ENCODE measurements around the gene ZNF69. TPM values are rescaled to one million over a fixed set of nuclear protein-coding genes. Genes with fewer than 3 reads are reported as not detected.

Gene ZNF69
- total and polyA plus RNA-seq, 2 of the 13 experiments (the other 11 are each of a cell fraction or from before 2014, with no cell fraction given) = 9.6 to 21.0 TPM

GRCh38 chr19:11881151-11881800 is 6.3 kb upstream of the ZNF69 start:
- DNase-seq (ENCODE audit: low spot score) (peak; percentile 49), ATAC-seq (peak; percentile 81), FAIRE-seq (peak; percentile 89)
- Histone ChIP-seq H3K9ac (ENCODE audit: insufficient read depth, low read depth, low read length) (no peak overlapping the region), H3K4me1 (ENCODE audit: insufficient read depth, low read length) (peaks cover 9% of the 10 kb centered on the region; the same call in 1 of the 2 replicates), H3K27ac (ENCODE audit: extremely low read length, insufficient read depth, low read length) (no peak overlapping the region), H3K79me2 (ENCODE audit: insufficient read depth, low read length) (no peaks in the 10 kb centered on the region), H3K4me2 (ENCODE audit: low read depth, low read length) (peak overlapping the region; percentile 53), H3K27me3 (ENCODE audit: control insufficient read depth in 1 of 2, insufficient read depth in 2 of 2, low read length in 2 of 2) (no peaks in the 10 kb centered on the region), H3K4me3 (replicated peaks in 1 of 3; ENCODE audit: insufficient read depth in 1 of 3, low read depth in 2 of 3, low read length in 3 of 3) (no peak overlapping the region), H3K9me3 (ENCODE audit: low read length) (no peaks in the 10 kb centered on the region), H2AFZ (ENCODE audit: low read length) (no peak overlapping the region), H3K36me3 (replicated peaks in 1 of 2; ENCODE audit: control insufficient read depth in 1 of 2, insufficient read depth in 2 of 2, low read length in 2 of 2) (no peaks in the 10 kb centered on the region), H4K20me1 (ENCODE audit: insufficient read depth, low read length) (no peaks in the 10 kb centered on the region)
- POLR2A ChIA-PET = no interaction called here
- no TSS peak for BruUV-seq (replicated peaks)
- 12% methylated on average over 10 of the region's 10 CpGs for WGBS (ENCODE audit: low lambda C conversion rate)
- CTCF ChIA-PET (ENCODE audit: low intra/inter-chr PET ratio, low total read pairs) = interaction anchor here (1.0 to 4.5 kb wide), 7 partner anchors 83 to 259 kb away, joined by 3 to 50 read pairs (median 5); partner anchors contain the start of genes ZNF20 and ZNF878
- in situ Hi-C loops (cut with HindIII; ENCODE audit: extremely low pct_ligation_motif_present, low pct_unique_long_range_greater_than_20kb) = loop anchor here (5.0 kb wide), 1 partner anchor 261 kb away; the partner anchor contains the start of gene ZNF20
- intact Hi-C loops (cut with micrococcal nuclease; ENCODE audit: unreplicated experiment) = loop anchor here (1.0 to 5.0 kb wide), 4 partner anchors 84 to 260 kb away; partner anchors contain the start of gene ZNF20
- no peak for TF ChIP-seq RFX1 (IDR thresholded peaks at IDR 0.05)
- peak; percentile 90 for TF ChIP-seq SMC3 (IDR thresholded peaks at IDR 0.05; ENCODE audit: low read length)
- peak; percentile 58 for TF ChIP-seq TEAD3 (CRISPR knock-in tag; optimal IDR thresholded peaks at IDR 0.05; ENCODE audit: borderline replicate concordance)
- no peak for TF ChIP-seq ZNF607 (CRISPR knock-in tag; IDR thresholded peaks at IDR 0.05; ENCODE audit: borderline replicate concordance)
- TF ChIP-seq LCORL (IDR thresholded peaks at IDR 0.05) = no peak
- TF ChIP-seq LCORL (CRISPR knock-in tag; IDR thresholded peaks at IDR 0.05) = 0 out of 2 replicates have a peak, but pooled peaks have one; percentile 27
- TF ChIP-seq ZNF577 (CRISPR knock-in tag; IDR thresholded peaks at IDR 0.05; ENCODE audit: borderline replicate concordance, low read depth) = no peak
- no peak for TF ChIP-seq ZNF609 (CRISPR knock-in tag; IDR thresholded peaks at IDR 0.05; ENCODE audit: borderline replicate concordance)
- 0 out of 2 replicates have a peak, but pooled peaks have one; percentile 28 for TF ChIP-seq ZNF30 (CRISPR knock-in tag; IDR thresholded peaks at IDR 0.05)
- TF ChIP-seq ZNF274 (CRISPR knock-in tag; IDR thresholded peaks at IDR 0.05) = no peak
- TF ChIP-seq FOXA3 (CRISPR knock-in tag; IDR thresholded peaks at IDR 0.05) = 0 out of 2 replicates have a peak, but pooled peaks have one; percentile 13
- TF ChIP-seq MAX (IDR thresholded peaks at IDR 0.05) = peak; percentile 15; the same call in 1 of the 2 replicates
- TF ChIP-seq NAIF1 (CRISPR knock-in tag; IDR thresholded peaks at IDR 0.05; ENCODE audit: borderline replicate concordance) = no peak
- no peak for TF ChIP-seq ZNF235 (CRISPR knock-in tag; IDR thresholded peaks at IDR 0.05; ENCODE audit: borderline replicate concordance)
- peak in 1 of 2 experiments; percentile 62; a peak in 1 of 4 replicates for TF ChIP-seq HMGXB4 (CRISPR knock-in tag; IDR thresholded peaks at IDR 0.05; ENCODE audit: borderline replicate concordance in 1 of 2, low read depth in 1 of 2)
- 0 out of 2 replicates have a peak, but pooled peaks have one; percentile 41 for TF ChIP-seq FOXC1 (CRISPR knock-in tag; IDR thresholded peaks at IDR 0.05; ENCODE audit: borderline replicate concordance)
- peak; percentile 88 for TF ChIP-seq STAG1 (CRISPR knock-in tag; IDR thresholded peaks at IDR 0.05)
- 0 out of 2 replicates have a peak, but pooled peaks have one; percentile 66 for TF ChIP-seq IRF2 (CRISPR knock-in tag; IDR thresholded peaks at IDR 0.05)
